SK-N-SH (cell line): ENCODE results near the gene COL6A6. TPM values are rescaled to one million over a fixed set of nuclear protein-coding genes. Genes with fewer than 3 reads are reported as not detected.

Experiments
- CTCF ChIA-PET: fragments of 300-600, 350-600 bp; formaldehyde crosslinking; extraction: SDS; loops from one replicate; lab custom pipeline; 2021; lab: Yijun Ruan, JAX
- POLR2A ChIA-PET: fragments of 350-600 bp; sonication (Branson Sonifier 250); formaldehyde crosslinking; extraction: SDS; loops from one replicate; lab custom pipeline; 2020; ENCODE audit warnings: antibody characterized with exemption, inconsistent platforms; lab: Yijun Ruan, JAX
- DNase-seq: peaks from one replicate; pipeline ENCODE4 v3.0.0; 2012
- H2AFZ ChIP-seq: fragments of 200-600 bp; sonication (generic); 2 replicates; pipeline ENCODE4 v1.8.1; 2016; ENCODE audit warnings: antibody characterized with exemption, mild to moderate bottlenecking, low read depth
- H3F3A ChIP-seq: fragments of 200-600 bp; sonication (generic); replicated peaks from 2 replicates; pipeline ENCODE3; 2016; ENCODE audit warnings: antibody characterized with exemption, mild to moderate bottlenecking; ENCODE audit not compliant: insufficient read depth
- H3K27ac ChIP-seq, 2 experiments: fragments of 200-500 bp in 1 of 2; fragments of 200-600 bp in 1 of 2; sonication (Bioruptor generic) in 1 of 2; sonication (generic), shearing (Covaris generic) in 1 of 2; 2 replicates each; pipeline versions ENCODE4 v1.5.1 to v1.6.1; 2014 to 2016; ENCODE audit warnings: low read depth in 2 of 2, inconsistent platforms in 1 of 2, low read length in 1 of 2, mild to moderate bottlenecking in 1 of 2, mixed read lengths in 1 of 2
- H3K27me3 ChIP-seq: fragments of 200-600 bp; sonication (generic), shearing (Covaris generic); 2 replicates; pipeline ENCODE4 v1.6.1; 2016; ENCODE audit warnings: mixed run types; ENCODE audit not compliant: insufficient read depth
- H3K36me3 ChIP-seq, 2 experiments: fragments of 200-500 bp in 1 of 2; fragments of 200-600 bp in 1 of 2; sonication (Bioruptor generic) in 1 of 2; sonication (generic) in 1 of 2; replicated peaks in 1 of 2; 2 replicates each; pipeline versions ENCODE3 to v1.5.1; 2014 to 2016; ENCODE audit warnings: low read length in 1 of 2, mild to moderate bottlenecking in 1 of 2; ENCODE audit not compliant: insufficient read depth in 2 of 2, control insufficient read depth in 1 of 2
- H3K4me1 ChIP-seq, 2 experiments: fragments of 200-500 bp in 1 of 2; fragments of 200-600 bp in 1 of 2; sonication (Bioruptor generic) in 1 of 2; sonication (generic), shearing (Covaris generic) in 1 of 2; 2 replicates each; pipeline versions ENCODE4 v1.5.1 to v1.6.1; 2014 to 2016; ENCODE audit warnings: low read depth in 1 of 2, low read length in 1 of 2, mixed run types in 1 of 2; ENCODE audit not compliant: insufficient read depth in 2 of 2, control insufficient read depth in 1 of 2
- H3K4me2 ChIP-seq: fragments of 200-600 bp; sonication (generic), shearing (Covaris generic); 2 replicates; pipeline ENCODE4 v1.6.1; 2017; ENCODE audit warnings: mixed run types
- H3K4me3 ChIP-seq, 2 experiments: fragments of 200-500 bp in 1 of 2; fragments of 200-600 bp in 1 of 2; sonication (Bioruptor generic) in 1 of 2; sonication (generic), shearing (Covaris generic) in 1 of 2; 2 replicates each; pipeline versions ENCODE4 v1.5.1 to v1.8.1; 2014 to 2016; ENCODE audit warnings: low read depth in 2 of 2, inconsistent platforms in 1 of 2, low read length in 1 of 2, mild to moderate bottlenecking in 1 of 2, mixed read lengths in 1 of 2, moderate library complexity in 1 of 2
- H3K79me2 ChIP-seq: fragments of 200-600 bp; sonication (generic); 2 replicates; pipeline ENCODE4 v1.8.1; 2017; ENCODE audit warnings: mild to moderate bottlenecking; ENCODE audit not compliant: insufficient read depth
- H3K9ac ChIP-seq: fragments of 200-600 bp; sonication (generic); 2 replicates; pipeline ENCODE4 v1.6.1; 2017; ENCODE audit warnings: mixed run types
- H3K9me2 ChIP-seq: fragments of 200-600 bp; sonication (generic); 2 replicates; pipeline ENCODE4 v1.6.1; 2017; ENCODE audit warnings: mixed run types
- H3K9me3 ChIP-seq: fragments of 200-600 bp; sonication (generic); 2 replicates; pipeline ENCODE4 v1.6.1; 2017; ENCODE audit warnings: mixed run types, mild to moderate bottlenecking, moderate library complexity
- H4K20me1 ChIP-seq: fragments of 200-600 bp; sonication (generic); 2 replicates; pipeline ENCODE4 v1.6.1; 2017; ENCODE audit warnings: mild to moderate bottlenecking, mixed run types; ENCODE audit not compliant: insufficient read depth
- CHD2 ChIP-seq: fragments of 150-350 bp; IDR thresholded peaks from 2 replicates; pipeline ENCODE4 v1.6.1; 2018; ENCODE audit warnings: low read length; ENCODE audit not compliant: partially characterized antibody
- EZH2phosphoT487 ChIP-seq: fragments of 200-600 bp; sonication (generic); IDR thresholded peaks from 2 replicates; pipeline ENCODE4 v1.6.1; 2017; ENCODE audit warnings: low read depth, mixed run types, mild to moderate bottlenecking, antibody characterized with exemption, moderate library complexity, borderline replicate concordance
- FOSL2 ChIP-seq: IDR thresholded peaks from 2 replicates; pipeline ENCODE4 v1.4.0; 2012; ENCODE audit warnings: low read depth, mild to moderate bottlenecking, moderate library complexity, borderline replicate concordance
- FOXJ3 ChIP-seq: sonication (generic); formaldehyde crosslinking; IDR thresholded peaks from 2 replicates; pipeline ENCODE4 v1.5.1; 2020; ENCODE audit warnings: mild to moderate bottlenecking, missing genetic modification reagents
- FOXM1 ChIP-seq: IDR thresholded peaks from 2 replicates; pipeline ENCODE4 v1.4.0; 2012; ENCODE audit warnings: low read depth, mild to moderate bottlenecking
- GATA2 ChIP-seq: sonication (generic); formaldehyde crosslinking; IDR thresholded peaks from 2 replicates; pipeline ENCODE4 v1.5.0; 2020; ENCODE audit warnings: mild to moderate bottlenecking, missing genetic modification reagents
- MAX ChIP-seq: IDR thresholded peaks from 2 replicates; pipeline ENCODE4 v1.4.0; 2012; ENCODE audit warnings: low read depth
- MEF2A ChIP-seq: IDR thresholded peaks from 2 replicates; pipeline ENCODE4 v1.4.0; 2012; ENCODE audit warnings: low read depth, borderline replicate concordance
- MXI1 ChIP-seq: IDR thresholded peaks from 2 replicates; pipeline ENCODE4 v1.6.1; 2012; ENCODE audit warnings: mild to moderate bottlenecking, low read depth, low read length, improper control_type of control experiment
- NFIC ChIP-seq: IDR thresholded peaks from 2 replicates; pipeline ENCODE4 v1.4.0; 2012; ENCODE audit warnings: borderline replicate concordance
- NRF1 ChIP-seq: IDR thresholded peaks from 2 replicates; pipeline ENCODE4 v1.6.1; 2012; ENCODE audit warnings: low read depth, mild to moderate bottlenecking, low read length
- REST ChIP-seq: IDR thresholded peaks from 2 replicates; pipeline ENCODE4 v1.6.1; 2012; ENCODE audit warnings: mild to moderate bottlenecking, low read depth, low read length, moderate library complexity
- TAF1 ChIP-seq: IDR thresholded peaks from 2 replicates; pipeline ENCODE4 v1.6.1; 2012; ENCODE audit warnings: low read depth, mild to moderate bottlenecking, low read length, moderate library complexity, borderline replicate concordance
- TCF12 ChIP-seq: IDR thresholded peaks from 2 replicates; pipeline ENCODE4 v1.4.0; 2012
- USF1 ChIP-seq: IDR thresholded peaks from 2 replicates; pipeline ENCODE4 v1.4.0; 2012; ENCODE audit warnings: low read depth, borderline replicate concordance
- whole genome bisulfite sequencing: methylation state at CpG from one replicate; pipeline ENCODE4 v1.1.6; 2017; ENCODE audit warnings: low lambda C conversion rate; 5-methylcytosine and 5-hydroxymethylcytosine counted together
- polyA plus RNA-seq, 3 experiments: library from polyadenylated mRNA; depleted of rRNA; stranded (reverse); fragments of >200 nt; gene quantifications; 2 replicates each; pipeline ENCODE4 v1.2.3, GENCODE V29; 2012
- TF ChIP-seq, protein P1 (sequence below): IDR thresholded peaks from 2 replicates; pipeline ENCODE4 v1.4.0; 2012; ENCODE audit warnings: low read depth, borderline replicate concordance

The COL6A6 gene
- polyA plus RNA-seq, 1 of the 3 experiments (the other 2 are of a cell fraction), result not detected

GRCh38 chr3:130519754-130520153 lies 2.8 kb downstream of the COL6A6 start (continued):
- TF ChIP-seq REST, result no peak
- TF ChIP-seq TCF12, result no peak
- no peak for TF ChIP-seq MAX
- TF ChIP-seq GATA2 (CRISPR knock-in tag), result no peak
- TF ChIP-seq USF1, result no peak

DNA sequence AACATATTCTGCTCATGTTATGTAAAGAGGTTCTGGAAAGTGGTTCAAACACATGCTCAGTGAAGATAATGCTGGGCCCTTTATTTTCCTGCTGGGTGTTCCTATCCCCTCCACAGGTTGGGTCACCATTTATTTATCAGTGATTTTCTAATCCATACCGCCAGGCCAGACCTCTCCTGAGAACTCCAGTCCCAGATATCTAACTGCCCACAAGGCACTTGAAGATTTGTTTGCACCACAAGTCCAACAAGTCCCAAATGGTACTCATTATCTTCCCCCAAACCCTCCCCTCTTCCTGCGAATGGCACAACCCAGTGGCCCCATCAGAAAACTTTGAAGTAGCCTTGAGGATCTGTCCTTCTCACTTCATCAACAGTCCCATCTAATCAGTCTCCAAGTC lies 5.4 kb downstream of the COL6A6 start:
- CTCF ChIA-PET, result interaction anchor here (1.7 kb wide), 1 partner anchor 16 kb away, joined by 6 read pairs; no protein-coding TSS in a partner anchor
- 12% methylated on average over 2 of the region's 2 CpGs for WGBS
- Histone ChIP-seq H3K36me3 (no peaks in the 10 kb centered on the region), H3K4me1 (no peaks in the 10 kb centered on the region), H3K4me3 (no peak overlapping the region), H3K27ac (no peak overlapping the region), H4K20me1 (no peaks in the 10 kb centered on the region), H3F3A (no peaks in the 10 kb centered on the region), H3K27me3 (no peaks in the 10 kb centered on the region), H3K9me2 (no peaks in the 10 kb centered on the region), H3K79me2 (no peaks in the 10 kb centered on the region), H3K4me2 (no peak overlapping the region), H2AFZ (no peak overlapping the region), H3K9ac (no peak overlapping the region), H3K9me3 (no peaks in the 10 kb centered on the region)
- no peak for DNase-seq
- POLR2A ChIA-PET, result no interaction called here
- no peak for TF ChIP-seq TAF1
- no peak for TF ChIP-seq FOXM1
- no peak for TF ChIP-seq FOSL2
- no peak for TF ChIP-seq NRF1
- TF ChIP-seq, protein P1, sequence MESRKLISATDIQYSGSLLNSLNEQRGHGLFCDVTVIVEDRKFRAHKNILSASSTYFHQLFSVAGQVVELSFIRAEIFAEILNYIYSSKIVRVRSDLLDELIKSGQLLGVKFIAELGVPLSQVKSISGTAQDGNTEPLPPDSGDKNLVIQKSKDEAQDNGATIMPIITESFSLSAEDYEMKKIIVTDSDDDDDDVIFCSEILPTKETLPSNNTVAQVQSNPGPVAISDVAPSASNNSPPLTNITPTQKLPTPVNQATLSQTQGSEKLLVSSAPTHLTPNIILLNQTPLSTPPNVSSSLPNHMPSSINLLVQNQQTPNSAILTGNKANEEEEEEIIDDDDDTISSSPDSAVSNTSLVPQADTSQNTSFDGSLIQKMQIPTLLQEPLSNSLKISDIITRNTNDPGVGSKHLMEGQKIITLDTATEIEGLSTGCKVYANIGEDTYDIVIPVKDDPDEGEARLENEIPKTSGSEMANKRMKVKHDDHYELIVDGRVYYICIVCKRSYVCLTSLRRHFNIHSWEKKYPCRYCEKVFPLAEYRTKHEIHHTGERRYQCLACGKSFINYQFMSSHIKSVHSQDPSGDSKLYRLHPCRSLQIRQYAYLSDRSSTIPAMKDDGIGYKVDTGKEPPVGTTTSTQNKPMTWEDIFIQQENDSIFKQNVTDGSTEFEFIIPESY, result no peak
- no peak for TF ChIP-seq EZH2phosphoT487
- no peak for TF ChIP-seq FOXJ3 (CRISPR knock-in tag)
- TF ChIP-seq MEF2A, result no peak
- no peak for TF ChIP-seq NFIC
- no peak for TF ChIP-seq MXI1
- no peak for TF ChIP-seq CHD2
